HAP-1 (cell line): ENCODE results near the gene CD33.
"Not testable (repeated sequence)": the region's sequence is repeated elsewhere in the genome, so short reads cannot be mapped to it uniquely, and the experiment has no call there.

Source experiments
- DNase-seq, 2 experiments: peaks; one replicate each; pipeline ENCODE4 v3.0.0-alpha.2; 2016 to 2020; ENCODE audit warnings: low spot score in 2 of 2
- H3K27me3 ChIP-seq: fragments of 250-450 bp; sonication (Bioruptor Pico); 2 replicates; pipeline ENCODE4 v1.5.1; 2020; ENCODE audit warnings: low read depth, mild to moderate bottlenecking, moderate library complexity
- H3K36me3 ChIP-seq: fragments of 250-450 bp; sonication (Bioruptor Pico); replicated peaks from 2 replicates; pipeline ENCODE4 v1.5.1; 2020; ENCODE audit warnings: mild to moderate bottlenecking
- H3K4me1 ChIP-seq: fragments of 250-450 bp; sonication (Bioruptor Pico); 2 replicates; pipeline ENCODE4 v1.5.1; 2020; ENCODE audit warnings: mild to moderate bottlenecking
- H3K4me3 ChIP-seq: fragments of 250-450 bp; sonication (Bioruptor Pico); 2 replicates; pipeline ENCODE4 v1.5.1; 2020; ENCODE audit warnings: mild to moderate bottlenecking, moderate library complexity
- H3K9me3 ChIP-seq: fragments of 250-450 bp; sonication (Bioruptor Pico); 2 replicates; pipeline ENCODE4 v1.5.1; 2020; ENCODE audit warnings: mild to moderate bottlenecking, moderate library complexity
- in situ Hi-C: fragments of 300-500 bp; cut with MboI; formaldehyde crosslinking; loops from 3 replicates; pipeline ENCODE4 v1.14.3; 2020; ENCODE audit warnings: low sequenced_read_pairs, inconsistent platforms, mixed read lengths

The CD33 gene

DNA sequence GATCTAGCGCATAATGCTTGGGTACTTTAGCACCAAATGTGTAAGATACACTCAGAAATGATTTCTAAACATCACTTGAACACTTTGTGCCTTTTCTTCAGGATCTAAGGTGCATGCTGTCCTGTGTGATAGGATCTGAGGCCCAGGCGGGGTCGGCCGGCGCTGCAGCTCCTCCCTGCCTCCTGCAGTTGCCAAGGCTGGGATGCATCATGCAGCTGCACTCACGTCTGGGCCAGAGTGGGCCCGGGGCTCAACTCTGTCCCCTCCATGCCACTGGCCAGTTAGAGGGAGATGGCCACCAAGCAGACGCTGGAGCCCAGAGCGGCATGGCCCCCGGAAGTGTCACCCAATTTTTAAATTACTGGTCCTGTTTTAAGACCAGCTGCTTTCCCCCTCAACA, 29.3 kb upstream of the CD33 start:
- no peak for DNase-seq
- H3K27me3 ChIP-seq: no peaks in the 10 kb centered on the region
- H3K9me3 ChIP-seq: no peaks in the 10 kb centered on the region
- H3K4me3 ChIP-seq: no peak overlapping the region
- no peaks in the 10 kb centered on the region for H3K4me1 ChIP-seq
- in situ Hi-C loops: no loop called here
- H3K36me3 ChIP-seq: no peaks in the 10 kb centered on the region

DNA sequence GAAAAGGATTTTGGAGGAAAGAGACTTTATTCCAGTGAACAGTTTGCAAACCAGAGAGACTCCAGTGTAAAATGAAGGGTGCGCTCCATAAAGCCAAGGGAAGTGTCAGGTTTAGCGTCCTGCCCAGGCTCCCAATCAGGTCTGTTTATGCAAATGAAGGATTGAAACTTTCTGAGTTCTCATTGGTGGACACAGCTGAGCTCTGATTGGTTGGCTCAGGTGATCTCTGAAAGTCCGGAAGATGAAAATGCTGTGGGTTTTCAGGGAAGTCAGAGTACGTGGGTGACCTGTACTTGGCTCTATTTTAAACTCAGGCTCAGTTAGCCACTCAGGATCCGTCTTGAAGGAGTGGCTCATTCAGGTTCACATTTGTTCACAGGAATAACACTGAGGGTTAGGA, 28.7 kb upstream of the CD33 start:
- no peaks in the 10 kb centered on the region for H3K36me3 ChIP-seq
- in situ Hi-C loops: no loop called here
- no peaks in the 10 kb centered on the region for H3K27me3 ChIP-seq
- no peaks in the 10 kb centered on the region for H3K9me3 ChIP-seq
- no peaks in the 10 kb centered on the region for H3K4me1 ChIP-seq
- DNase-seq: no peak
- H3K4me3 ChIP-seq: no peak overlapping the region

DNA sequence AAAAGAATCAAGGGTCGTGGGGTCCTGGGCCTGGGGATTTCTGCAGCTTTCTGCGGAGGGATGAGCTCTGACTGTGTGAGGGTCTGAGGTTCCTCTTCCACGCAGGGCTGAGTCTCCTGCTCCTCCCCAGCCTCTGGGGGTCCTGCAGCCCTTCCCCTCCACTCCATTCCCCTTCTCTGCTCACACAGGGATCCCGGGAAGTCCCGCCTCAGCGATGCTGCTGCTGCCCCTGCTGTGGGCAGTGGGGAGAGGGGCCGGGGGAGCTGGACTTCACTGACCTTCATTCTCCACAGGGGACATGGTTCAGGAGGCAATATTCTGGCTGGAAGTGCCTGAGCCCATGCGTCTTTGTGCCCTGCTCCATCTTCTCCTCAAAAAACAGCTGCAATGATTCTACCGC, 26.2 kb upstream of the CD33 start:
- no peak overlapping the region for H3K4me3 ChIP-seq
- no peaks in the 10 kb centered on the region for H3K27me3 ChIP-seq
- H3K36me3 ChIP-seq: no peaks in the 10 kb centered on the region
- no peaks in the 10 kb centered on the region for H3K4me1 ChIP-seq
- H3K9me3 ChIP-seq: no peaks in the 10 kb centered on the region
- in situ Hi-C loops: no loop called here
- DNase-seq: no peak

DNA sequence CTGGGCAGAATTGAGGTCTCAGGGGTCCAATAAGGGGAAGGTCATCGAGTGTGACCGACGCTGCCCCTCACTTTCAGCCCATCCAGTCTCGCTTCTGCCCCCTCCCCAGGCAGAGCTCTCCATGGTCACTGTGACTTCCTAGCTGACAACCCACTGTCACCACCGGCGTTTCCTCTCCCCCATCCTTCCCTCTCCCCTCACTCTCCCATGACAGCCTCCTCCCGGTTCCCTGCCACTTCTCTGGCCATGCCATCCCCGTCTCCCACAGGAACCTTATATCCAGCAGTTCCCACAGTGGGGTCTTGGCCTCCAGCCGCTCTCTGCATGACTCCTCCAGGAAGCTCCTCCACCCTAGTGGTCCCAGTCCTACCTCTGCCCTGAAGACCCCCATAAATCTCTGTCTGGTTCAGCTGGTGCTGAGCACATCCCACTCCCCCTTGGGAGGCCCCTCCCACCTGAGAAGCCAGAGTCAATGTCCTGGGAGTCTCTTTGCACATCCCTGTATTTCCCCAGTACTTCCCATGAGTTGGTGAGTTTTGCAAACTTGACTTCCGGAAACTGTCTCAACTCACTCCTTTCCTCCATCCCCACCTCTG, 24.7 kb upstream of the CD33 start:
- no peak overlapping the region for H3K4me3 ChIP-seq
- no peaks in the 10 kb centered on the region for H3K4me1 ChIP-seq
- in situ Hi-C loops: no loop called here
- no peaks in the 10 kb centered on the region for H3K36me3 ChIP-seq
- H3K9me3 ChIP-seq: no peaks in the 10 kb centered on the region
- no peaks in the 10 kb centered on the region for H3K27me3 ChIP-seq
- no peak for DNase-seq

DNA sequence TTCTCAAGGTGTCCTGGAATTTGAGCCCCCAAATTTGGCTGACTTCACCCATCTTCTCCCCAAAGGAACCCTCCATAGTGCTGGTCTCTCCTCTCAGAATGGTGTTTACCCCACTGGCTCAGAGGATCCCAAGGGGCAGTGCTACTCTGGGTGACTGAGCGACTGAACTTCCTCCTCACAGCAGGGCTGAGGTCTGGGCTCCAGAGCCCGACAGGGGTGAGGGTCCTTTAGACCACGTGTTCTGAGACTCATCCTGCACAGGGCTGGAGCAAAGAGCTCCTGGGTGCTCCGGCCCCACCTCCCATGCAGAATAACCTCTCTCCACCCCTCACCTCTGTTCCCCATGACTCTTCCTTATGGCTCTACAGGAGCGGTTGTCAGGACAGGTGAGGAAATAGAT, 23.2 kb upstream of the CD33 start:
- in situ Hi-C loops: no loop called here
- H3K27me3 ChIP-seq: no peaks in the 10 kb centered on the region
- no peaks in the 10 kb centered on the region for H3K4me1 ChIP-seq
- no peak for DNase-seq
- H3K4me3 ChIP-seq: no peak overlapping the region
- no peaks in the 10 kb centered on the region for H3K9me3 ChIP-seq
- no peaks in the 10 kb centered on the region for H3K36me3 ChIP-seq

DNA sequence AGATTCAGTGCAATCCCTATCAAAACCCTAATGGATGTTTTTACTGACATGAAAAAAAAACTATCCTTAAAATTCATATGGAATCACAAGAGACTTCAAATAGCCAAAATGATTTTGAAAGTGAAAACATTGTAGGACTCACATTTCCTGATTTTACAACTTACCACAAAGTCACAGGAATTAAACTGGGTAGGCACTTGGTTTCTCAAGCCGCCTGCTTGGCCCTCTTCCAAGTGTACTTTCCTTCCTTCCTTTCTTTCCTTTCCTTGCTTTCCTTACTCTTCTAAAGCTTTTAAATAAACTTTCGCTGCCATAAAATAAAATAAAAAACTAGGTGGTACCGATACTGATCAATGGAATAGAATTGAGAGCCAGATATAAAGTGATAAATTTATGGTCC, 21.0 kb upstream of the CD33 start:
- H3K9me3 ChIP-seq: no peaks in the 10 kb centered on the region
- H3K4me3 ChIP-seq: no peak overlapping the region
- no peaks in the 10 kb centered on the region for H3K4me1 ChIP-seq
- H3K36me3 ChIP-seq: no peaks in the 10 kb centered on the region
- in situ Hi-C loops: no loop called here
- no peak for DNase-seq
- no peaks in the 10 kb centered on the region for H3K27me3 ChIP-seq

DNA sequence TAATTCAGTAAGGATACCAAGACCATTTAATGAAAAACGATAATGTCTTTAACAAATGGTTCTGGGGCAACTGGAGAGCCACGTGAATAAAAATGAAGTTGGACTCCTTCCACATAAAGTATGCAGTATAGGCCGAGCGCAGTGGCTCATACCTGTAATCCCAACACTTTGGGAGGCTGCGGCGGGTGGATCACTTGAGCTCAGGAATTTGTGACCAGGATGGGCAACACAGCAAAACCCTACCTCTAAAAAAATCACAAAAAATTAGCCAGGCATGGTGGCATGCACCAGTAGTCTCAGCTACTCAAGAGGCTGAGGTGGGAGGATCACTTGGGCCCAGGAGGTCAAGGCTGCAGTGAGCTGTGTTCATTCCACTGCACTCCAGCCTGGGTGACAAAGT, 20.6 kb upstream of the CD33 start:
- H3K9me3 ChIP-seq: no peaks in the 10 kb centered on the region
- H3K4me3 ChIP-seq: no peak overlapping the region
- in situ Hi-C loops: no loop called here
- H3K27me3 ChIP-seq: no peaks in the 10 kb centered on the region
- no peaks in the 10 kb centered on the region for H3K4me1 ChIP-seq
- no peaks in the 10 kb centered on the region for H3K36me3 ChIP-seq
- DNase-seq: no peak

DNA sequence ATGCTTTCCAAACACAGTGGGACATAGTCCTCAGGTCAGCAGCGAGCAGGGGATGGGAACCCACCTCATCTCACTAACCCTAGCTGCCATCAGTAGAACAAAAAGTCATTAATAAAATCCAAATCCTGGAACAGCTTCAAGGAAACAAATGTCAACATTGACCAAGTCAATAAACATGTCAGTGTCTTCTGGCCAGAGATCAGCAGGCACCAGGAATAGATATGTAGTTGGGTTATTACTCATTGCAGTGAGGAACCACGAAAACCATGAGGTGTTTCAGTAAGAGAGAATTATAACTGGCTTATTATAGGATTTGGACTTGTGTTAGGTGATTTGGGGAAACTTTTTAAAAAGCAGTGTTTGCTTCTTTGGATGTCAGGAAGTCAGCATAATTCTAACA, 17.1 kb upstream of the CD33 start:
- in situ Hi-C loops: no loop called here

DNA sequence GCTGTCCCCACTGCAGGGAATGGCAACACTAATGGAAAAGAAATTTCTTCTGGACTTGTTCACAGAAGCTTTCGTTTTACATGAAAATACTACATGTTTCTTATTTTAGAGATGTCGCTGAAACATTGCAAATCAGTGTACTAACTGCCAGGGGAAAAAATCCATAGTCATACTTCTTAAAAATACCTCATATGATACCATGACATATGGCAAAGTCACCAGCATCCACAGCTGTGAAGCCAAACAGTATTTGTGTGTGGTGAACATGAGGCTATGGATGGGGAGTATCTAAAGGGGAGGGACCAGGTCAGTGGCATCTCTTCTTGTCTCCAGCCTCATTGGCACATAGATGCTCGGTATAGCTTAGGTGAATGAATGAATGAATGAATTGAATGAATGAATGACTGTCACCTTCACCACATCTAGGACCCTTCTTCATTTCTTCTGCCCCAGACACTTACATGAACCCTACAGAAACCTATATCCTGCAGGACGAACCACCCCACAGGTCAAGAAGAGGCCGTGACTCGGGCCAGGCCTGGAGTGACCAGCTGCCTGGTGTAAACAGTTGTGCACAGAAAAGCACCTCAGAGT, 14.6 kb upstream of the CD33 start:
- Histone ChIP-seq H3K27me3 (no peaks in the 10 kb centered on the region), H3K36me3 (no peaks in the 10 kb centered on the region), H3K4me1 (no peaks in the 10 kb centered on the region), H3K4me3 (no peak overlapping the region), H3K9me3 (no peaks in the 10 kb centered on the region)
- DNase-seq: no peak
- in situ Hi-C loops: no loop called here

More for the DNA sequence above, 17.1 kb upstream of the CD33 start:
- Histone ChIP-seq H3K36me3 (no peaks in the 10 kb centered on the region), H3K9me3 (no peaks in the 10 kb centered on the region), H3K4me3 (no peak overlapping the region), H3K27me3 (no peaks in the 10 kb centered on the region), H3K4me1 (no peaks in the 10 kb centered on the region)
- DNase-seq: no peak

DNA sequence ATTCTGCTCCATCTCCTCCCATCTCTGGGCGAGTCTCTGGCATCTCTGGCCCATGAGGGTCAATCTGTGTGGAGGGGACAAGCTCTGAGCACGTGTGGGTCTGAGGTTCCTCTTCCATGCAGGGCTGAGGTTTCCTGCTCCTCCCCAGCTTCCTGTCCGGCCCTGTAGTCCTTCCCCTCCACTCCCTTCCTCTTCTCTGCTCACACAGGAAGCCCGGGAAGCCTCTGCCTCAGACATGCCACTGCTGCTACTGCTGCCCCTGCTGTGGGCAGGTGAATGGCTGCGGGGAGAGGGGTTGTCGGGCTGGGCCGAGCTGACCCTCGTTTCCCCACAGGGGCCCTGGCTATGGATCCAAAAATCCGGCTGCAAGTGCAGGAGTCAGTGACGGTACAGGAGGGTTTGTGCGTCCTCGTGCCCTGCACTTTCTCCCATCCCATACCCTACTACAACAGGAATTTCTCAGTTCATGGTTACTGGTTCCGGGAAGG, 14.0 kb upstream of the CD33 start:
- DNase-seq, H3K9me3 ChIP-seq, in situ Hi-C loops: not testable (repeated sequence)

DNA sequence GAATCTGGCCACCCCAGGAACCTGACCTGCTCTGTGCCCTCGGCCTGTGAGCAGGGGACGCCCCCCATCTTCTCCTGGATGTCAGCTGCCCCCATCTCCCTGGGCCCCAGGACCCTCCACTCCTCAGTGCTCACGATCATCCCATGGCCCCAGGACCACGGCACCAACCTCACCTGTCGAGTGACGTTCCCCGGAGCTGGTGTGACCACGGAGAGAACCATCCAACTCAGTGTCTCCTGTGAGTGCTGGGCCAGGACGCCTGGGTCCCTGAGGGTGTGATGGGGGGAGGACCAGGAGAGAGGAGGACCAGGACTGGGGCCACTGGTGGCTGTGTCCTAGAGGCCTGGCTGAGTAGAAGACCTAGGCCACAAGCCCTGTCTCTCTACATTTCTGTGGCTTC, 13.0 kb upstream of the CD33 start:
- no peaks in the 10 kb centered on the region for H3K9me3 ChIP-seq
- in situ Hi-C loops: no loop called here
- no peak for DNase-seq
- H3K27me3 ChIP-seq: no peaks in the 10 kb centered on the region
- no peaks in the 10 kb centered on the region for H3K36me3 ChIP-seq
- no peaks in the 10 kb centered on the region for H3K4me1 ChIP-seq
- no peak overlapping the region for H3K4me3 ChIP-seq

More for the DNA sequence above, 14.0 kb upstream of the CD33 start:
- not testable (repeated sequence) for H3K4me3 ChIP-seq, H3K4me1 ChIP-seq, H3K36me3 ChIP-seq, H3K27me3 ChIP-seq

DNA sequence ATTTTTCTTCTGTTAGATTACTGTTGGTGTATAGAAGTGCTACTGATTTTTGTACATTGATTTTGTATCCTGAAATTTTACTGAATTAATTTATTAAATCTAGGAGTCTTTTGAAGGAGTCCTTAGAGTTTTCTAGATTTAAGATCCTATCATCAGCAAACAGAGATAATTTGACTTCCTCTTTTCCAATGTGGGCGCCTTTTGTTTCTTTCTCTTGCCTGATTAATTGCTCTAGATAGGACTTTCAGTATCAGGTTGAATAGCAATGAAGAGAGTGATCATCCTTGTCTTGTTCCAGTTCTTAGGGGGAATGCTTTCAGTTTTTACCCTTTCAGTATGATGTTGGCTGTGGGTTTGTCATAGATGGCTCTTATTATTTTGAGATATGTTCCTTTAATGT, 5.6 kb upstream of the CD33 start:
- no peak for DNase-seq
- in situ Hi-C loops: no loop called here
- H3K36me3 ChIP-seq: no peaks in the 10 kb centered on the region
- peaks cover 3% of the 10 kb centered on the region for H3K27me3 ChIP-seq
- H3K9me3 ChIP-seq: no peaks in the 10 kb centered on the region
- H3K4me3 ChIP-seq: no peak overlapping the region
- no peaks in the 10 kb centered on the region for H3K4me1 ChIP-seq

DNA sequence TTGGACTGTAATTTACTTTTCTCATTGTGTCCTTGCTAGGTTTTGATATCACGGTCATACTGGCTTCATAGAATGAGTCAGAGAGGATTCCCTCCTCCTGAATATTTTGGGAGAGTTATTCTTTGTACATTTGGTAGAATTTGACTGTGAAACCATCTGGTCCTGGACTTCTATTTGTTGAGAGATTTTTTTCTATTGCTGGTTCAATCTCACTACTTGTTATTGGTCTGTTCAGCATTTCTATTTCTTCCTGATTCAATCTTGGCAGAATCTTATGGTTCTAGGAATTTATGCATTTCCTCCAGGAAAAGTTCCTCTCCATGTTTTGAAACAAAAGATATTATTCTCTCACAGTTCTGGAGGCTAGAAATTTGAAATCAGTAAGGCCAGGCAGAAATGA, 4.9 kb upstream of the CD33 start:
- in situ Hi-C loops: no loop called here

DNA sequence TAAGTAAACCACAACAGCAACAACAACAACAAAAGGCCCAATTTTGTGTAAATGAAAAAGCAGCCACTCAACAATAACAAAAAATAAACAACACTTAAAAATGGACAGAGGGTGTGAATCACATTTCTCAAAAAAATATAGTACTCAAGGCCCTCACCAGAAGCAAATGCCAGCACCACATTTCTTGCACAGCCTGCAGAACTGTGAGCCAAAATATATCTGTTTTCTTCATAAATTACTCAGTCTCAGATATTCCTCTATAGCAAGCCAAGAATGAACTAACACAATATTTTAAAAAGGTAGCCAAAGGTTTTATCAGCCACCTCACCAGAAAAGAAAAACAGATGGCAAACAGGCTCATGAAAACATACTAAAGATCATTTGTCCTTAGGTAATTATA, 3.9 kb upstream of the CD33 start:
- Histone ChIP-seq H3K36me3 (no peaks in the 10 kb centered on the region), H3K27me3 (peaks cover 6% of the 10 kb centered on the region), H3K4me1 (no peaks in the 10 kb centered on the region), H3K4me3 (no peak overlapping the region), H3K9me3 (no peaks in the 10 kb centered on the region)
- no peak for DNase-seq
- in situ Hi-C loops: no loop called here

More for the DNA sequence above, 4.9 kb upstream of the CD33 start:
- DNase-seq: no peak
- no peaks in the 10 kb centered on the region for H3K9me3 ChIP-seq
- no peak overlapping the region for H3K4me3 ChIP-seq
- H3K36me3 ChIP-seq: no peaks in the 10 kb centered on the region
- H3K27me3 ChIP-seq: peaks cover 3% of the 10 kb centered on the region
- H3K4me1 ChIP-seq: no peaks in the 10 kb centered on the region

DNA sequence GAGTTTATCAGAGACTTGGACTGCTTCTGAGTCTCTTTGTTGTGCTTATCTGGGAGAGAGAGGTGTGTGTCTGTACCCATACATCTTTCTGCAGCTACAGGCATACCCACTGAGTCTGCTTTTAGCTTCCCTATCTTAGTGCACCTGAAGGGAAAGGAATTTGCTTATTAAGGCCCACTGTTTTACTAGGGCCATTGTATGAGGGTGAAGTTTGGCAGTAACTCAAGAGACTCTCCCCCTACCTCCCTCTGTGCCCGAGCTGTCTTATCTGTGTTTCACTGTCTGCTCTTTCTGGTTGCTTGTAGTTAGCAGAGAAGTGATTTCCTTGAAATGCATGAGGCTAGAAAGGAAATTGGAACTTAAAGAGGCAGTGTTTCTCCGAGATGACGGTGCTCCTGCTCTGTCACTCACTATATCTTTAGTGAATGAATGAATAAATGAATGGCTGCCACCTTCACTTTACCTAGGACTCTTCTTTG, 678 bp upstream of the CD33 start:
- no peak for DNase-seq
- Histone ChIP-seq H3K4me3 (no peak overlapping the region), H3K4me1 (no peaks in the 10 kb centered on the region), H3K9me3 (no peaks in the 10 kb centered on the region), H3K36me3 (no peaks in the 10 kb centered on the region), H3K27me3 (peaks cover 9% of the 10 kb centered on the region)
- in situ Hi-C loops: no loop called here
